ENCODE measurements around the gene TTC39B. TPM values are rescaled to one million over a fixed set of nuclear protein-coding genes. Genes with fewer than 3 reads are reported as not detected.

Gene TTC39B
- total and polyA plus RNA-seq, 4 donors: 1.8 to 11.7 (median 2.8) TPM

DNA sequence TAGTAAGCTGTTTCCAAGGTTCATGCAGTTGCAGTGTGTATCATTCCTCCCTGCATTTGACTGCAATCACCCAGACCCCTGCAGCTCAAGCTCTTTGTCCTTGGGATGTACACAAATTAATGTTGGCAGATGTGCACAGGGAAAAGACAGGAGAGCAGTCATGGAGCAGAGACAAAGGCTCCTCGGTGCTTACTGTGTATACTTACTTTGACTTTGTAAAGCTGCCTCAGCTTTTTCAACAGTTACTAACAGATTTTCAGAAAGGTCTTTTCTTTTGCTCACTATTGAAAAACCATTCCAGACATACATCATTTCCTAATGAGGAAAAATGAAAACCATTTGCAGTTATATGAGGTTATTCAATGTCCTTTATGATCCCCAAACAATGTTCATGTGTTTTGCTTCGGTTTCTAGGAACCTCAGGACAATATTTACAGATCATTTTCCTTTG lies 124.9 kb downstream of the TTC39B start:
- 83% methylated on average over 2 of the region's 2 CpGs for WGBS
- no peaks in the 10 kb centered on the region for H3K4me1 ChIP-seq (ENCODE audit: control insufficient read depth in 4 of 4, insufficient read depth in 4 of 4, low read length in 3 of 4)
- H3K9ac ChIP-seq (ENCODE audit: low read depth in 1 of 2, low read length in 2 of 2): no peak overlapping the region
- DNase-seq (ENCODE audit: low spot score): no peak
- H3K4me3 ChIP-seq (ENCODE audit: low read depth in 1 of 3, low read length in 3 of 3): no peak overlapping the region
- TF ChIP-seq FOXA1 (IDR thresholded peaks at IDR 0.05) (no peak), EGR1 (IDR thresholded peaks at IDR 0.05; ENCODE audit: low read depth in 2 of 2) (no peak), RAD21 (IDR thresholded peaks at IDR 0.05) (no peak), TAF1 (conservative IDR thresholded peaks at IDR 0.05) (no peak), JUND (IDR thresholded peaks at IDR 0.05) (no peak), SP1 (IDR thresholded peaks at IDR 0.05) (no peak), HNF4G (IDR thresholded peaks at IDR 0.05) (no peak), YY1 (IDR thresholded peaks at IDR 0.05) (no peak), HNF4A (conservative IDR thresholded peaks at IDR 0.05) (no peak), GABPA (IDR thresholded peaks at IDR 0.05 in 1 of 2, conservative IDR thresholded peaks at IDR 0.05 in 1 of 2) (no peak), RXRA (IDR thresholded peaks at IDR 0.05) (no peak), NR2F2 (IDR thresholded peaks at IDR 0.05) (no peak)
- TF ChIP-seq, protein P1, sequence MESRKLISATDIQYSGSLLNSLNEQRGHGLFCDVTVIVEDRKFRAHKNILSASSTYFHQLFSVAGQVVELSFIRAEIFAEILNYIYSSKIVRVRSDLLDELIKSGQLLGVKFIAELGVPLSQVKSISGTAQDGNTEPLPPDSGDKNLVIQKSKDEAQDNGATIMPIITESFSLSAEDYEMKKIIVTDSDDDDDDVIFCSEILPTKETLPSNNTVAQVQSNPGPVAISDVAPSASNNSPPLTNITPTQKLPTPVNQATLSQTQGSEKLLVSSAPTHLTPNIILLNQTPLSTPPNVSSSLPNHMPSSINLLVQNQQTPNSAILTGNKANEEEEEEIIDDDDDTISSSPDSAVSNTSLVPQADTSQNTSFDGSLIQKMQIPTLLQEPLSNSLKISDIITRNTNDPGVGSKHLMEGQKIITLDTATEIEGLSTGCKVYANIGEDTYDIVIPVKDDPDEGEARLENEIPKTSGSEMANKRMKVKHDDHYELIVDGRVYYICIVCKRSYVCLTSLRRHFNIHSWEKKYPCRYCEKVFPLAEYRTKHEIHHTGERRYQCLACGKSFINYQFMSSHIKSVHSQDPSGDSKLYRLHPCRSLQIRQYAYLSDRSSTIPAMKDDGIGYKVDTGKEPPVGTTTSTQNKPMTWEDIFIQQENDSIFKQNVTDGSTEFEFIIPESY (IDR thresholded peaks at IDR 0.05): no peak
- TF ChIP-seq, protein P2, sequence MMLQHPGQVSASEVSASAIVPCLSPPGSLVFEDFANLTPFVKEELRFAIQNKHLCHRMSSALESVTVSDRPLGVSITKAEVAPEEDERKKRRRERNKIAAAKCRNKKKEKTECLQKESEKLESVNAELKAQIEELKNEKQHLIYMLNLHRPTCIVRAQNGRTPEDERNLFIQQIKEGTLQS (IDR thresholded peaks at IDR 0.05): no peak
- TF ChIP-seq, protein P3, sequence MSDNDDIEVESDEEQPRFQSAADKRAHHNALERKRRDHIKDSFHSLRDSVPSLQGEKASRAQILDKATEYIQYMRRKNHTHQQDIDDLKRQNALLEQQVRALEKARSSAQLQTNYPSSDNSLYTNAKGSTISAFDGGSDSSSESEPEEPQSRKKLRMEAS (IDR thresholded peaks at IDR 0.05): no peak
- H3K27ac ChIP-seq (ENCODE audit: low read depth in 1 of 2, low read length in 2 of 2): no peak overlapping the region
- no peaks in the 10 kb centered on the region for H3K9me3 ChIP-seq (ENCODE audit: control insufficient read depth in 4 of 4, low read length in 3 of 4)
- peaks cover 0 to 30% (median 11%) of the 10 kb centered on the region in 4 donors for H3K36me3 ChIP-seq (ENCODE audit: control insufficient read depth in 4 of 4, insufficient read depth in 3 of 4, low read depth in 1 of 4, low read length in 3 of 4)
- no peaks in the 10 kb centered on the region for H3K27me3 ChIP-seq (ENCODE audit: control insufficient read depth in 4 of 4, insufficient read depth in 4 of 4, low read length in 3 of 4)

DNA sequence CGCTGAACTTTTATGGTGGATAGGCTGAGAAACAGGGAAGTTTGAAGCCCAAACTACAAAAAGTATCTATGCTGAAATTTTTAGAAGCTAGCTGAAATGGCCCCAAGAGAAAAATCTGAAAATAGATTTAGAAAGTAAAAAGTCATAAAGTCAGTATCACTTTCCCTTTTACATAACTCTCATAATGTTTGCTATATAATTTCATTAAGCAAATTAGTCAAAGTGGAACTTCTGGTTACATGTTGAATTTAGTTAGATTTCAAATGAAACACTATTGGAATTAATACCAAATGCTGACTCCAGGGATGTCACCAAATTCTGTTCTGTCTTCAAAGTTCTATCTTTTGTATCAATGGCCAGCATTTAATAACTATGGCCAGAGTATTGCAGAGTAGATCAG lies 126.9 kb downstream of the TTC39B start:
- H3K27ac ChIP-seq (ENCODE audit: low read depth in 1 of 2, low read length in 2 of 2): no peak overlapping the region
- no peaks in the 10 kb centered on the region for H3K27me3 ChIP-seq (ENCODE audit: control insufficient read depth in 4 of 4, insufficient read depth in 4 of 4, low read length in 3 of 4)
- 98% methylated on average over 1 of the region's 1 CpG for WGBS
- H3K9me3 ChIP-seq (ENCODE audit: control insufficient read depth in 4 of 4, low read length in 3 of 4): no peaks in the 10 kb centered on the region
- peaks cover 0 to 20% (median 7%) of the 10 kb centered on the region in 4 donors for H3K36me3 ChIP-seq (ENCODE audit: control insufficient read depth in 4 of 4, insufficient read depth in 3 of 4, low read depth in 1 of 4, low read length in 3 of 4)
- H3K9ac ChIP-seq (ENCODE audit: low read depth in 1 of 2, low read length in 2 of 2): no peak overlapping the region
- no peak for TF ChIP-seq GABPA (IDR thresholded peaks at IDR 0.05 in 1 of 2, conservative IDR thresholded peaks at IDR 0.05 in 1 of 2)
- no peak for TF ChIP-seq HNF4A (conservative IDR thresholded peaks at IDR 0.05)
- no peak for TF ChIP-seq JUND (IDR thresholded peaks at IDR 0.05)
- no peak for TF ChIP-seq HNF4G (IDR thresholded peaks at IDR 0.05)
- TF ChIP-seq, protein P4, sequence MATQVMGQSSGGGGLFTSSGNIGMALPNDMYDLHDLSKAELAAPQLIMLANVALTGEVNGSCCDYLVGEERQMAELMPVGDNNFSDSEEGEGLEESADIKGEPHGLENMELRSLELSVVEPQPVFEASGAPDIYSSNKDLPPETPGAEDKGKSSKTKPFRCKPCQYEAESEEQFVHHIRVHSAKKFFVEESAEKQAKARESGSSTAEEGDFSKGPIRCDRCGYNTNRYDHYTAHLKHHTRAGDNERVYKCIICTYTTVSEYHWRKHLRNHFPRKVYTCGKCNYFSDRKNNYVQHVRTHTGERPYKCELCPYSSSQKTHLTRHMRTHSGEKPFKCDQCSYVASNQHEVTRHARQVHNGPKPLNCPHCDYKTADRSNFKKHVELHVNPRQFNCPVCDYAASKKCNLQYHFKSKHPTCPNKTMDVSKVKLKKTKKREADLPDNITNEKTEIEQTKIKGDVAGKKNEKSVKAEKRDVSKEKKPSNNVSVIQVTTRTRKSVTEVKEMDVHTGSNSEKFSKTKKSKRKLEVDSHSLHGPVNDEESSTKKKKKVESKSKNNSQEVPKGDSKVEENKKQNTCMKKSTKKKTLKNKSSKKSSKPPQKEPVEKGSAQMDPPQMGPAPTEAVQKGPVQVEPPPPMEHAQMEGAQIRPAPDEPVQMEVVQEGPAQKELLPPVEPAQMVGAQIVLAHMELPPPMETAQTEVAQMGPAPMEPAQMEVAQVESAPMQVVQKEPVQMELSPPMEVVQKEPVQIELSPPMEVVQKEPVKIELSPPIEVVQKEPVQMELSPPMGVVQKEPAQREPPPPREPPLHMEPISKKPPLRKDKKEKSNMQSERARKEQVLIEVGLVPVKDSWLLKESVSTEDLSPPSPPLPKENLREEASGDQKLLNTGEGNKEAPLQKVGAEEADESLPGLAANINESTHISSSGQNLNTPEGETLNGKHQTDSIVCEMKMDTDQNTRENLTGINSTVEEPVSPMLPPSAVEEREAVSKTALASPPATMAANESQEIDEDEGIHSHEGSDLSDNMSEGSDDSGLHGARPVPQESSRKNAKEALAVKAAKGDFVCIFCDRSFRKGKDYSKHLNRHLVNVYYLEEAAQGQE (IDR thresholded peaks at IDR 0.05): no peak
- TF ChIP-seq SP1 (IDR thresholded peaks at IDR 0.05): no peak
- TF ChIP-seq, protein P2 (IDR thresholded peaks at IDR 0.05): no peak
- no peak for TF ChIP-seq RXRA (IDR thresholded peaks at IDR 0.05)
- no peak for DNase-seq (ENCODE audit: low spot score)
- H3K4me1 ChIP-seq (ENCODE audit: control insufficient read depth in 4 of 4, insufficient read depth in 4 of 4, low read length in 3 of 4): no peaks in the 10 kb centered on the region
- no peak overlapping the region for H3K4me3 ChIP-seq (ENCODE audit: low read depth in 1 of 3, low read length in 3 of 3)
